ENCODE data around the gene ZCWPW2.

The ZCWPW2 gene

DNA sequence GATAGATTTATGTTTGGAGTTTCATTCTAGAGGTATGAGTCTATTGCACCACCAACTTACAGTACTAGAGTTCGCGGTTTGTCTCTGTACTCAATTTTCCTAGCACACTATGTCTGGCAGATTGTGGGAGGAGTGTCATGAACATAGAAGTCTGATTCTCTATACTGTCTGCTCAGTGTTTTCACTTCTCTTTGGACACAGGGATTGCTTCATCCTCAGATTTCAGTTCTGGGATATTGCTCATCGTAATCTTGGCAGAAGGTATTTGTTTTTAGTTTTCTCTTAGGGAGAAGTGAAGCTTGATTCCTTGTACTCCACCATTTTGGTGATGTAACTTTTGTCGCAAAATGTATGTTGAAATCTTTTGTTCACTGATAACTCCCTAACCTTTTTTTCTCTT, 27.9 kb downstream of the ZCWPW2 start:
- DNase-seq, result no peak

DNA sequence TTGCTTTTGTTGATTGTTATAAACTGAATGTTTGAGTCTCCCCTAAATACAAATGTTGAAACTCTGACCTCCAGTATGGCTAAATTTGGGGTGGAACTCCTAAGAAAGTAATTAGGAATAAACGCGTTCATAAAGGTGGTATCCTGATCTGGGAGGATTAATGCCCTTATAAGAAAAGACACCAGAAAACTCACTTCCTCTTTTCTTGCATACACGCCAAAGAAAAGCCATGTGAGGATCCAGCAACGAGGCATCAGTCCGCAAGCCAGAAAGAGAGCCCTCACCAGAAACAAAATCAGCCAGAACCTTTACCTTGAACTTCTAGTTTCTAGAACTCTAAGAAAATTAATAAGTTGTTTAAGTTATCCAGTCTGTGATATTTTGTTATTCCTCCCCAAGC, 37.5 kb downstream of the ZCWPW2 start:
- DNase-seq, result no peak

DNA sequence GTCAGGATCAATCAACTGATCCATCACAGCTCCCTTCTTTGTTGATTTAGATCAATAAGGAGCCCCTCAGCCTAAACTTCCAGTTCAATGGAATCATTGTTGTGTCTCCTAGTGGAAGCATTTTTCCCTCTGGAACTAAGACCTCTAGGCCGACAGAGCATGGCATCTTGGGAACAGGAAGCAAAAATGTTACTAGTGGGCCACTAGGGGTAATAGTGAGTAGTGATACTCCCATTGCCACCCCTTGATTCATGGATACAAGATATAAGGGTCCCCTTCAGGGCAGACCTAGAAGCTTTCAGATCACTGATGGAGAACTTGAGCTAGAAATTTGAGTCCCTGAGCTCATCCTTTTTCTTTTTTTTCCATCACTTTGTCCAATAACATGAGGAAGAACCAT, 40.5 kb downstream of the ZCWPW2 start:
- DNase-seq, result no peak

DNA sequence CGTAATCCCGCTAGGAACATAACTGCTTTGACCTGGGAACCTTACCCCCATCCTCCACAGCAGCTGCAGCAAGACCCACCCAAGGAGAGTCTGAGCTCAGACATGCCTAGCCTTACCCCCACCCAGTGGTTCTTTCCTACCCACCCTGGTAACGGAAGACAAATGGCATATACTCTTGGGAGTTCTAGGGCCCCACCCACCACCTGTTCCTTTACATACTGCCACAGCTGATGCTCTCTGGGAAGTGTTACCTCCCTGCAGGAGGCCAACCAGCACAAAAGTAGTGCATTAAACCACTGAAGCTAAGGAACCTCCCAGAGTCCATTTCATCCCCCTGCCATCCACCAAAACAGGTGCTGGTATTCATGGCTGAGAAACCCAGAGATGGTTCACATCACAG, 50.7 kb downstream of the ZCWPW2 start:
- no peak for DNase-seq

DNA sequence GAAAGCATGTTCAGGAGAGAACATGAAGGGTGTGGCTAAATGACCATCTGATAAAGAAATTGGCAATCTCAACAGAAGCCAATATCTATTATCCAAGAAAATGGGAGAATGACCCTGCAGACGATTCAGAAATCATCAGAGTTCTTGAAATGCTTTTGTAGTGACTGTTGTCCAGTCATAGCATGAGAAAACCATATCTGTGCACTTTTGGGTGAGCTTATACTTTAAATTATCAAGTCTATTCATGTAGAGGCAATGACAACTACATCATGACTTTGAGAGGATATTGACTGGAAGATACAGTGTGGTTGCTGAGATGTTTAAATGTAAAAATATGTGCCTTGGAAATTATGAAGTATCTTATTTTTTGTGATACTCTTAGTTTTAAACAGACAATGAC, 57.7 kb downstream of the ZCWPW2 start:
- no peak for DNase-seq

DNA sequence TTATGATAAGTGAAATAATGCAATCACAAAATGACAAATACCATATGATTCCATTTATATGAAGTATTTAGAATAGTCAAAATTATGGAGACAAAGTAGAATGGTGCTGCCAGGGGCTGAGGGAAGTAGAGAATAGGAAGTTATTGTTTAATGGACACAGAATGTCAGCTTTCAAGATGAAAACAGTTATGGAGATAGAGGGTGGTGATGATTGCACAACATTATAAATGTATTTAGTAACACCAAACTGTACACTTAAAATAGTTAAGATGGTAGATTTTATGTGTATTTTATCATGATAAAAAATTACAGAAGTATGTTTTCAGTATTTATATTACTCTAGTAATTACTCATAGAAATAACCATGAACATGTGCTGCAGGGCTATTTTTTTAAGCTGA, 100.9 kb downstream of the ZCWPW2 start:
- no peak for DNase-seq

DNA sequence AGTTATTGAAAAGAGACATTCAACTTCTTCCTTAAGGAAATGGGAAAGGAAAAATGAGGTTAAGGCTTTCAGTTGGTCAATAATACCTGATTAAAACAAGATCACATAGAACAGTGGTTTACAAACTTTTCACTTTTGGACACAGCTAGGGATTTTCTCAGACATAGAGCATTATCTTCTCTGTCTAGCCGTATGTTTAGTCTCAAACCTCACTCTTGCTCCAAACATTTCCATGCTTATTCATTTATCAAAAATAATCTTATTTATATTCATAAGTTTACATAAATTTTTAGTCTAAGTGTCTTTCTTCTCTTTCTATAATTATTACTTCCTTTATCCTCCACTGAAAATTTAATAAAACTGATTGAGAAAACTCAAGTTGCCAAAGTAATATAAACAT, 114.3 kb downstream of the ZCWPW2 start:
- no peak for DNase-seq

DNA sequence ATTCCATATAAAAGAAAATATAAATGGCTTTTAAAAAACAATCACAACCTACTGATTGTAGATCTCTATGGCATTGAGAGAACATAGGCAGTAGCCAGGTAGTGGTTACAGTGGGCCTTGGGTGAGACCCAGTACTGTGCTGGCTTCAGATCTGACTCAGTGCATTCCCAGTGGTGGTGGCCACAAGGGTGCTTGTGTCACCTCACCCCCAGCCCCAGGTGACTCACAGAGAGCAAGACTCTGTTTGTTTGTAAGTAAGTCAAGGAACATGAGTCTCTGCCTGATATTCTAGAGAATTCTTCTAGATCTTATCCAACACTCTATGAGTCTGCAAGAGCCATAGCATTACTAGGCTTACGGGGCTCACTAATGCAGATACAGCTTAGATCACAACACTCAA, 118.9 kb downstream of the ZCWPW2 start:
- DNase-seq, result no peak

DNA sequence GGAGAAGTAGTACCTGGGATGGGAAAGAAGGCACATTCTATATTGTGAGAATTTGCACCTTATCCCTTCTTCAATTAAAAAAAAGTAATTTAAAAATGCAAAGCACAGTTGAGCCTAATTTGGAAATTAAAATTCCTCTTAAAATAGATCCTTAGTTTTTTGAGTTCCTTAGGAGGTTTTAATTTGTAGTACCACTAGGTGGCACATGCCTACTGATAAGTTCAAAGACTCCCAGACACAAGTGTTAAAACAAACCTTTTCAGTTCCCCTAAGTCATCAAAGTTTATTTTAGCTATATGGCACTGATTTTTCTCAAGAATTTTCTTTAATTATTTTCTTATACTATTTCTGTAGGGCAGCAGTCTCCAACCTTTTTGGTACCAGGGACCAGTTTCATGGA, 127.7 kb downstream of the ZCWPW2 start:
- peak in 2 of 6 experiments; percentile 1 to 6 for DNase-seq

DNA sequence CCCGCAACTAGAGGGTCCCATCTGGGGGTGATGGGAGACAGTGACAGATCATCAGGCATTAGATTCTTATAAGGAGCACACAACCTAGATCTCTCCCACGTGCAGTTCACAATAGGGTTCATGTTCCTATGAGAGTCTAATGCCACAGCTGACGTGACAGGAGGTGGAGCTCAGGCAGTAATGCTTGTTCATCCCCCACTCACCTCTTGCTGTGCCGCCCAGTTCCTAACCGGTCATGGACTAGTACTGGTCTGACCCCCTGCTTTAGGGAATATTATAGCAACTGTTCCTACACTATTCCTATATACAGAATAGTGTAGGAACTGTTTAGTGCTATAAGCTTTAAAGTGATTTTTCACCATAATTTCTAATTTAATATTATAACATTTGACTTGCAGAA, 128.2 kb downstream of the ZCWPW2 start:
- DNase-seq, result no peak

DNA sequence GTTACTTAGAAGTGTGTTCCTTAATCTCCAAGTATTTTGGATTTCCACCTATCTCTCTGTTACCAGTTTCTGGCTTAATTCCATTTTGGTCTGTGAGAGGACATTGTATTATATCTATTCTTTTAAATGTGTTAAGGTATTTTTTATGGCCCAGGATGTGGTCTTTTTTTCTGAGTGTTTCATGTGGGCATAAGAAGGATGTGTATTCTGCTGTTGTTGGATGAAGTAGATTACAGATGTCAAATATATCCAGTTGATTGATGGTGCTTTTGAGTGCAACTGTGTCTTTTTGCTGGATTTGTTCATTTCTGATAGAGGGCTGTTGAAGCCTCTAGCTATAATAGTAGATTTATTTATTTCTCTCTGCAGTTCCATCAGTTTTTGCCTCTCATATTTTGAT, 136.6 kb downstream of the ZCWPW2 start:
- DNase-seq, result no peak

DNA sequence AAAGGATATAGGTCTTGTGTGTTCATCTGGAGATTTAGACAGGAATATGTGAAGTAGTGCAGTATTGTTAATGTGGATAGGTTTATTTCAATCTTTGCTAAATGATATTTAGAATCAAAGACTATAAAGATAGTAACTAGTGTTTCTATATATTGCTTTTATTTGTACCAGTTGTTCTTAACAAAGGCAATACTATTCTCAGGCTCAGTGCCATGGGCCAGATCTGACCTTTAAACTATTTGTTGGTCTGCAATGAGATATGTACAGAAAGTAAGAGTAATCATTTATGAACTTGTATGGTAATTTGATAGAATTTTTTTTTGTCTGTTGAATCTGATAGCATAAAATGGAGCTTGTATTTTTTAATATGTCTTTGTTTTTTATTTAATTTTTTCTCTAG, 146.8 kb downstream of the ZCWPW2 start:
- DNase-seq, result no peak

DNA sequence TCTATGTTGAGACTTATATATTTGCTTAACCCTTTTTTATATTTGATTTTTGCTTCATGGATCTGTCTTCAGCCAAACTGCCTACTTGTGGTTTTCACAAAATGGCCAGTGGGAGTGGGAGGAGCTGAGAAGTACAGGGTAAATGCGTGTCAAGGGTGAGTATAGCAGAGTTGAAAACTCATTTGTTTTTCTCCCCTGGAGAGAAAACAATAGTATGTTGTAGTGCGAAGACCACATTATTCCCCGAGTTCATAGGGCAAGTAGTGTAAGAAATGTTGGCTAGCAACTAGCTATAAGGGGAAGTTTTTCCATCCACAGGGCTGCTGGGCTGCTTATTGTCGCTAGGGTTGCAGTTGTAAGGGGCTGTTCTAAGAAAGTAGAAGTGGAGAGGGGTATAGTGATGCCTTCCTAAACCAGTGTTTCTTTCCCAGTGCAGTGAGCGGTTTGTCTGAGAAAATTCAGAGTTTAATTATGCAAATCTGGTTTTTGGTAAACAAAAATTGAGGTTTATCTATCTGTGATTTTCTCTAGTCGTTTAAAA, 153.9 kb downstream of the ZCWPW2 start:
- DNase-seq, result no peak

DNA sequence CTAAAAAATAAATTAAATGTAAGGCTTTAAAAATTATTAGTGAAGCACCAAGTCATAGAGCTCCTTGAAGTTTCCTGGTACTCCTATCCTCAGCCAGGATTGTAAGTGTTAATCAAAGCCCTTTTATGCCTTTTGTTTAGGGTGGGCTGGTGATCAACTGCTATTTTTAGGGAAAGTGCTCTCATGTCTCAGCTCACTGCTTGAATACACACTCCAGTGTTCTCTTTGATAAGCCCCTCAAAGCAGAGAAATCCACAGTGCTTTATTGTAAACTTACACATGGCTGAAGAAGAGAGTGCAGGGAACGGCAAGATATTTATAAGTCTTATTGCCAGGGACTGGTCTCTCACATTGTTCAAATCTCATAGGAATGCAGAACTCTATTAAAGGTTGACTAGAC, 156.5 kb downstream of the ZCWPW2 start:
- DNase-seq, result no peak

DNA sequence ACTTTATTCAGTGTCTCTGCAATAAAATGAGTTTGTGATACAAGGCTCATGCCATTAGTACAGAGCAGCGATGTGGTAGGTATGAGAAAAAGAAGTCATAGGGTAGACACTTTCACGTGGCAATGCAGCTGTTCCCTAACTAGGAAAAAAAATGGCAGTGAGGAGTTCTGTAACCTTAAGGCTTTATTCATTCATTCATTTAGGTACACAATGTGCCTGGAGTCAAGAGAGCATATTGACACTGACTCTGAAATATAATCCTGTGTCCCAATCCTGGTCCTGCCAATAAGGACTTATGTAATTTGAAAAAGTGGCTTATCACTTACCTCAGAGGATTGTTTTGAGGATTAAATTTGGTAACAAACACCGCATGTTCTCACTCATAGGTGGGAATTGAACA, 173.1 kb downstream of the ZCWPW2 start:
- no peak for DNase-seq

DNA sequence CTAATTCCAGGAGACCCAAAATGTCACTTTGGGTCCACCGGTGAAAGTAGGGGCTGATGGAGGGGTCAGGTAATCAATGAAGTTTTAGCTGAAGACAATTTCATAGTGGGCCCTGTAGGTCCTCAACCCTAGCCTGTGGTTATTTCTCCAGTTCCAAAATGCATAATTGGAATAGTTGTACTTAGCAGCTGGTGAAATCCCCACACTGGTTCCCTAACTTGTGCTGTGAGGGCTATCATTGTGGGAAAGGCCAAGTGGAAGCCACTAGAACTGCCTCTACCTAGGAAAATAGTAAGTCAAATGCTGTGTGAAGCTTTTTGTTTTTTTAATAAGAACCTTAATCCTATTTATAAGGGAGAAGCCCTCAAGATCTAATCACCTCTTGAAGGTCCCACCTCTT, 193.8 kb downstream of the ZCWPW2 start:
- no peak for DNase-seq

DNA sequence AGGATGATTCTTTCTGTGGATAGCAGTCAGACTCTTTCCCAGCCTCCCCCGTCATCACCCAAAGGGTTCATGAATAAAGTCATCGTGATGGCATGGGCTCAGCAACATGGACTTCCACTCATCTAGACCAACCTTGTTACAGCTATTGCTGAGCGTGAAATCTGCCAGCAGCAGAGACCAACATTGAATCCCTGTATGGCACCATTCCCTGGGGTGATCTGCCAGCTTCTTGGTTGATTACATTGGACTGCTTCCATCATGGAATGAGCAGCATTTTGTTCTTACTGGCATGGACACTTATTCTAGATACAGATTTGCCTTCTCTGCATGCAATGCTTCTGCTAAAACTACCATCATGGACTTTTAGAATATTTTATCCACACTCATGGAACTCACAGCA, 195.7 kb downstream of the ZCWPW2 start:
- DNase-seq, result no peak

DNA sequence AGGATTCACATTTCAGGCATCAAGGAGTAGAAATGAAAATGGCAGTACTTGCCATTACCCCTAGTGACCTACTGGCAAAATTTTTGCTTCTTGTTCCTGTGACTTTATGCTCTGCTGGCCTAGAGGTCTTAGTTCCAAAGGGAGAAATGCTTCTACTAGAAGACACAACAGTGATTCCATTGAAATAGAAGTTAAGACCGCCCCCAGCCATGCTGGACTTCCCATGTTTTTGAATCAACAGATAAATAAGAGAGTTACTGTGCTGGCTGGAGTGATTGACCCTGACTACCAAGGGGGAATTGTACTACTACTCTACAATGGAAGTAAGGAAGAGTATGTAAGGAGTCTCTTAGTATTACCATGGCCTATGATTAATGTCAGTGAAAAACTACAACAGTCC, 196.3 kb downstream of the ZCWPW2 start:
- DNase-seq, result no peak

DNA sequence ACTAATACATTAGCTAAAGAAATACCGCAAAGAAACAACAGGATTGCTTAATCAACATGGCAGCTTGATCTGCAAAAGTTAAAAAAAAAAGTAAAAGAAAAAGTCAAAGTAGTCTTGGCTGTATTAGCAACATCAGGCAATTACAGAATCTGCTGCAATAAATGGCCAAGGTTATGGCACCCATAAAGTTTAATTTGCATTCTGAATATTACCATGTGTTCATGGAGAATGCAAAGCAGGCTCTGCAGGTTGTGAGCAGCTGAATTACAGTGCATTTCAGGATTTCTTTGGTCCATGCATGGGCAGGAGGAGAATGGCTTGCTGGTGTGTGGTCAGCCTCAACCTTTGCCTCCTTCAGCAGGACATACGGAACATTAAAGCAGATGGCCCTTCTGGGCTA, 199.2 kb downstream of the ZCWPW2 start:
- DNase-seq, result no peak

DNA sequence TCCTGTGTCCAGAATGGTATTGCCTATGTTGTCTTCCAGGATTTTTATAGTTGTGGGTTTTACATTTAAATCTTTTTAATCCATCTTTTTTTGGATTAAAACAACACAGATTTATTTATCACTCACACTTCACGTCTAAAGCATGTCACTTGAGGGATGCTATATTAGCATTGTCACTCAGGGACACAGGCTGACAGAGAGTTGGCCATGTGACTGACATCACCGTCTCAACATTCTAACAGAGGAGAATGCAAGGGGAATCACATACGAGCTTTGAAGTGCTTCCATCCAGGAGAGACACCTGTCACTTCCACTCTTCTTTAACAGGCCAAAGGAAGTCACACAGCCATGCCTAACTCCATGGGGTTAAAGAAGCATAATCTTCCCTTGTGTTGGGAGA, 204.7 kb downstream of the ZCWPW2 start:
- no peak for DNase-seq

DNA sequence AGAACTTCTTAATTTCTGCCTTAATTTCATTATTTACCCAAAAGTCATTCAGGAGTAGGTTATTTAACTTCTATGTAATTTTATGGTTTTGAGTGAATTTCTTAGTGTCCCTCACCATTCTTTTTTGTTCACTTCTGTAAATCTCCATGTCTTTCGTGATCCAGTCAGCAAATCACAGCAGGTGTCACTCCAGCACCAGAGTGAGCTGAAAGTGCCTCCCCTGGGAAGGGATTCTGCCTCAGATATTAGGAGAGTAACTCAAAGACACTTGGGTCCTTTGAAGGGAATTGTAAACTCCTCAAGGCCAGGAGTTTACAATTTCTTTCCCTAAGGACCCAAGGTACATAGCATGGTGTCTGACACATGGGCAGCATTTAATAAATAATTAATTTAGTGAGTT, 207.7 kb downstream of the ZCWPW2 start:
- no peak for DNase-seq

DNA sequence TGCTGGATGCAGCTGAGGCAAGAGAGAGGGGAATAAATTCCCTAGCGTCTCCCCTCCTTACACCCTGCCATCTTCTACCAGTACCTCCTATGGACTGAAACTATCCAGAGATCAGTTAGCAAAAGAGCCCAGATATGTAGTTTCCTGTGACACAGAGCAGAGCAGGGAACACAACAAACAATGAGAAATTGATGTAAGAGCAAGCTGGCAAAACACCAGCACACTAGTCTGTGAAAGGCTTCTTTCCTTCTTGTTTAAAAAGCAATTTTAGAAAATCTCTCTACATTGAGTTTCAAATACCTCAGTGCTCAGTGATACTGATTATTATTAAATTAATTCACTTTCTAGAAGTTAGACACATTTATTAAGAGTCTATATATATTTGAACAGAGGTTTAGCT, 215.7 kb downstream of the ZCWPW2 start:
- DNase-seq, result no peak

DNA sequence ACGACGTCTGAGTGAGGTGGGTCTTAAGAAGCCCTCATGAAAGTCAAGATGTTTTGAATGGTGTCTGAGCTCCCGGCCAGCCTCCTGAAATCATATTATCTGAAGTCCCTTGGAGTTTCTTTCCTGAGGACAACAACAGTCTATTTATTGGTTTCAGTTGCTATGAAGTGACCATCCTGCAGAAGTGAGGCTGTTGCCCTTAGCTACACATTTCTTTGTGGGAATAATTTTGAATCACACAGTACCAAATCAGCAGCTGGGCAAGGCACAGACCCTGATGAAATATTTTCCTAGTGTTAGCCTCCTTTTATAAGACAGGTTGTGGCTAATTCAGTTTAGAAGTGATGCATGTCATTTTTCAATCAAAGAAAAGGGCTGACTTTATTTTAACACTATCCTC, 220.8 kb downstream of the ZCWPW2 start:
- no peak for DNase-seq

DNA sequence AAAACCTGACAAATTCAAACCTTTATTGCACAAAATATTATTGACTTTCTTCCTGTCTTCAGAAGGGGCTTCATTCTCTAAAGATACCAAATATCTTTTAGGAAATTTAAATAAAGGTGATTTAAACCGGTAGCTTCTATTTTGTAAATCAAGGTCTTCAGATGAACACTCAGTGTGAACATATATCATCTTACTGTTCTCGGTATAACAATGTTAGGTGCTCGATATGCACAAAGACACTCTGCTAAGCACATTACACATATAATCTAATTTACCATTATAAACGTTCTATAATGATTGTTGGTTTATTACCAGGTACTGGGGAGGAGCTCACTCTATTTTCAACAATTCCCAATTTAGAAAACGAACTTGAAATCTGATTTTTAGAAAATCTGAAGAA, 225.5 kb downstream of the ZCWPW2 start:
- DNase-seq, result no peak

DNA sequence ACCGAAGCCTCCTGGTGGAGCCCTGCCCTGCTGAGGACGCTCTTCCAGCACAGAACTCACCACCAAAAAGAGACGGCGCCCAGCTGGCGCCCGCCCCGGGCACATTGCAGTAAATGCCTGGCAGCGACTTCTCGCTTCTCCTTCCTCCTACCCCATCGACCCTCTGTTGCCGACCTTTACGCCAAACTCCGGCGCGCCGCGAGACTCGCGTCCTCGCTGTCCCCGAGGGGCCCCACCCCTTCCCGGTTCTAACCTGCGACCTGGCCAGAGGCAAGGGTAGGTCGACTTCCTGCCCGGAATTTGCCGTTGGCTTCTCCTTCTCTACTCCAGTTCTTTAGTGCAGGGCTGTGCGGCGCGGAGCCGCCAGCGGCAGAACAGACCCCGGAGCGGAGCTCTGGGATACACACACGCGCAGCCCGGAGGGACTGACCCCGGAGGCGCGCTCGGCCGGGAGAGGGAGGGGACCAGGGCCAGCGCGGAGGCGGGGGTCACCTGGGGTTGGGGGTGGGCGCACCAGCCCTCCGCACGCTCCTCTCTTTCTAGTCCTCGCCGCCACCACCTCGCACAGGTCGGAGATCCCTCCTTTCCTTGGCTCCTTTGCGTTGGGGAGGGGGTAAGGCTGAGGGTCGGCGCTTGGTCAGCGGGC, 226.7 kb downstream of the ZCWPW2 start:
- no peak for DNase-seq

Data from stimulated activated naive CD4-positive, alpha-beta T cell (primary cell).